Thyroid gland (tissue), 4 donors: ENCODE results near the gene TWF2. TPM values are rescaled to one million over a fixed set of nuclear protein-coding genes. Genes with fewer than 3 reads are reported as not detected.

Experiments
- DNase-seq, 2 donors: peaks; one replicate each; pipeline ENCODE4 v3.0.0-alpha.2; 2019
- H3K27ac ChIP-seq, 3 donors: fragments of 200-600 bp; sonication (generic); 1 replicate in 2 of 3; 2 replicates in 1 of 3; pipeline ENCODE4 v1.5.1; 2016 to 2019; ENCODE audit warnings: mild to moderate bottlenecking in 1 of 3, moderate library complexity in 1 of 3
- H3K27me3 ChIP-seq: fragments of 200-600 bp; sonication (generic); one replicate; pipeline ENCODE4 v1.5.1; 2019
- H3K36me3 ChIP-seq, 2 donors: fragments of 200-600 bp; sonication (generic); one replicate each; pipeline ENCODE4 v1.5.1; 2016 to 2019
- H3K4me1 ChIP-seq, 2 donors: fragments of 200-600 bp; sonication (generic); one replicate each; pipeline ENCODE4 v1.5.1; 2017 to 2019
- H3K4me3 ChIP-seq, 3 donors: fragments of 200-600 bp; sonication (generic); replicated peaks in 1 of 3; 1 replicate in 2 of 3; 2 replicates in 1 of 3; pipeline ENCODE4 v1.5.1; 2016; ENCODE audit warnings: mild to moderate bottlenecking in 1 of 3
- H3K9me3 ChIP-seq: fragments of 200-600 bp; sonication (generic); one replicate; pipeline ENCODE4 v1.5.1; 2017
- POLR2A ChIP-seq, 2 donors: fragments of 450-650 bp; IDR thresholded peaks; one replicate each; pipeline ENCODE4 v1.6.1; 2017; ENCODE audit warnings: antibody characterized with exemption in 2 of 2, mild to moderate bottlenecking in 2 of 2, moderate library complexity in 1 of 2
- WGBS, 2 donors: methylation state at CpG; one replicate each; pipeline ENCODE4 v1.1.5; 2017; 5-methylcytosine and 5-hydroxymethylcytosine counted together
- intact Hi-C: fragments of 100-400 bp; cut with DNase I; formaldehyde crosslinking; loops from one replicate; pipeline ENCODE4 v1.15.1; 2023
- total RNA-seq, 4 donors: library from RNA; depleted of rRNA; stranded (reverse); fragments of >200 nt; gene quantifications; one replicate each; pipeline ENCODE4 v1.2.3, GENCODE V29; 2016
- TF ChIP-seq, protein P1 (sequence below), 6 experiments: fragments of 200-600 bp in 3 of 6; fragments of 450-650 bp in 3 of 6; sonication (generic) in 3 of 6; IDR thresholded peaks; one replicate each; pipeline ENCODE4 v1.5.1; 2016 to 2019; ENCODE audit warnings: antibody characterized with exemption in 6 of 6, mild to moderate bottlenecking in 2 of 6, inconsistent platforms in 1 of 6, moderate library complexity in 1 of 6

The TWF2 gene
- total RNA-seq, 4 donors from 2014 or later: 28.3 to 61.1 (median 50.4) TPM

DNA sequence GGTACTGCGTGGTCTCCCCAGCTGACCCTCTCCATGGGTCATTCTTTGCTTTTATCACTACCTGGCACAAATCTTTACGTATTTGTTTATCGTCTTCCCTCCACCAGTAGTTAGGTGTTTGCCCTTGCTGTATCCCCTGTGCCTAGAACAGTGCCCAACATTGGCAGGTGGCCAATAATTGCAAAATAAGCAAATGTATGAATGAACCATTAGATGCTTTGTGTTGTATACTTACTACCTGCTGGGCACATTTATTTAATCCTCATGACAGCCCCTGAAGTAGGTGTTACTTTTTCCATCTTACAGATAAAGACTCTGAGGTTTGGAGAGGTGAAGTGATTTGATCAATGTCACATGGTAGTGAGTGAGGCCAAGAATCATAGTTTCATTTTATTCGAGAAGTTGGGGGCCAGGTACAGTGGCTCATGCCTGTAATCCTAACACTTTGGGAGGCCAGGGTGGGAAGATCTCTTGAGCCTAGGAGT is 2.0 kb upstream of the TWF2 start:
- Histone ChIP-seq H3K4me3 (no peak overlapping the region), H3K27me3 (no peaks in the 10 kb centered on the region), H3K9me3 (no peaks in the 10 kb centered on the region), H3K4me1 (peaks cover 24 to 49% of the 10 kb centered on the region in 2 donors), H3K36me3 (no peaks in the 10 kb centered on the region), H3K27ac (peak overlapping the region in 1 of 3 donors; percentile 72)
- TF ChIP-seq, protein P1, sequence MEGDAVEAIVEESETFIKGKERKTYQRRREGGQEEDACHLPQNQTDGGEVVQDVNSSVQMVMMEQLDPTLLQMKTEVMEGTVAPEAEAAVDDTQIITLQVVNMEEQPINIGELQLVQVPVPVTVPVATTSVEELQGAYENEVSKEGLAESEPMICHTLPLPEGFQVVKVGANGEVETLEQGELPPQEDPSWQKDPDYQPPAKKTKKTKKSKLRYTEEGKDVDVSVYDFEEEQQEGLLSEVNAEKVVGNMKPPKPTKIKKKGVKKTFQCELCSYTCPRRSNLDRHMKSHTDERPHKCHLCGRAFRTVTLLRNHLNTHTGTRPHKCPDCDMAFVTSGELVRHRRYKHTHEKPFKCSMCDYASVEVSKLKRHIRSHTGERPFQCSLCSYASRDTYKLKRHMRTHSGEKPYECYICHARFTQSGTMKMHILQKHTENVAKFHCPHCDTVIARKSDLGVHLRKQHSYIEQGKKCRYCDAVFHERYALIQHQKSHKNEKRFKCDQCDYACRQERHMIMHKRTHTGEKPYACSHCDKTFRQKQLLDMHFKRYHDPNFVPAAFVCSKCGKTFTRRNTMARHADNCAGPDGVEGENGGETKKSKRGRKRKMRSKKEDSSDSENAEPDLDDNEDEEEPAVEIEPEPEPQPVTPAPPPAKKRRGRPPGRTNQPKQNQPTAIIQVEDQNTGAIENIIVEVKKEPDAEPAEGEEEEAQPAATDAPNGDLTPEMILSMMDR (IDR thresholded peaks at IDR 0.05): no peak
- no peak for TF ChIP-seq POLR2A (IDR thresholded peaks at IDR 0.05)
- no peak for DNase-seq
- intact Hi-C loops: no loop called here
- 89 to 91% methylated on average over 4 of the region's 4 CpGs for WGBS, 2 donors

DNA sequence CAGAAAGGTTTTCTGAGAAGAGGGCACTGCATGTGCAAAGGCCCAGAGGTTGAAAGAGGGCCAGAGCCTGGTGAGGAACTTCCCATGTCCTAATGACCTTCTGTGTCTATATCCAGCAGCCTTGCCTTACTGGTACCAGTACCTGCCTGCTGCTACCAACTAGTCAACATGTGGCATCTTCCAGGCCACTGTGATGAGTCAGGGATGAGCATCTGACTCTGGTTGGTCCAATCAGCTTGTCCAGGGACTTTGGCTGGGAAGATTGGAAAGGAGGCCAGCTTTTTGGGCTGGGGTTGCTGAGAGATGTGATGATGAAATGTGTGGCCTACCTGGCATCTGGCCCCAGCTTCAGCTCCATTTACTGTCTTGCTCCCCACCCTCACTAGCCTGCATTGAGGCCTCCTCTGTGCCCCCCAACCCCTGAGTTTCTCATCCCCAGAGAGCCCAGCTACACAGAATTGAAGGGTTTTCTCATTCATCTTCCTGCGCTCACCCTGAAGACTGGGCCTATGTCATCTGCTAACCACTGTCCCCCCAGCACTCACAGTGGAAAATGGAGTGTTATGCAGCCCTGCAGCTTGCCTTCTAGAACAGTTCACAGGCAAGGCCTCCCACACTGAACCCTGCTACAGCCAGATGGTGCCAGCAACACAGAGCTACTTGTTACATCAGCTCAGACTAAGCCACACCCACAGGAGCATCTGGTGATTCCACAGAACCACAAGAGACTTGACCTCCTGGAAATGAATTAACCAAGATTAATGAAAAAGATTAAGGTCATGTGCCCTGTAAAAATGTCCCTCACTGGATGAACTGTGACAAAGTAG is 1.3 kb upstream of the TWF2 start:
- no peaks in the 10 kb centered on the region for H3K9me3 ChIP-seq
- no peaks in the 10 kb centered on the region for H3K36me3 ChIP-seq
- H3K4me3 ChIP-seq: no peak overlapping the region
- peak overlapping the region in 2 of 3 donors; percentile 72 to 84 for H3K27ac ChIP-seq
- intact Hi-C loops: no loop called here
- DNase-seq: peak in 1 of 2 donors; percentile 42
- no peak for TF ChIP-seq POLR2A (IDR thresholded peaks at IDR 0.05)
- TF ChIP-seq, protein P1 (IDR thresholded peaks at IDR 0.05): no peak
- peaks cover 24 to 48% of the 10 kb centered on the region in 2 donors for H3K4me1 ChIP-seq
- H3K27me3 ChIP-seq: no peaks in the 10 kb centered on the region
- WGBS, 2 donors: 94 to 100% methylated on average over 1 of the region's 1 CpG

DNA sequence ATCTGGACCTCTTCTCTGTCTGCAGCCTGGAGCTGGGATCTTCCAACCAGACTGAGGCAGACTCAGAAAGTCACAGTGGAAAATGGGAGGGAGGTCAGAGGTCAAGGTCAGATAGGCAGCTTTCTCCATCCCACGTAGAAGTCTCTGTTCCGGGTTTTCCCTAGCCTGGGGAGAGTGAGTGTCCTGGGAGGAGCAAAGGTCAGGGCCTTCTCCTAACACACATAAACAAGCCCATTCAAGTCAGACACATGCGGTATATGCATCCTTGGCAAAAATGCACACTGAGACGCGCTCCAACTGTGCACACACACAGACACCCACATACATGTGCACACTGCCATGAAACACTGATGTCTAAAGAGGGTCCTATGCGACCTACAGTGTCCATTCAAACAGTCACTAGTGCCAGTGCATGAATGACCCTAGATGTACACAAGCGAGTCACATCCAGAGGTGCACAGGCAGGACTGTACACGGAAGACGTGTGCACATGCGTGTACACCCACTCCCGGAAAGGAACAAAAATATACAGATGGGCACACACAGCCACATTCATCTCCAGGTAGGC is 681 bp downstream of the TWF2 start:
- Histone ChIP-seq H3K4me3 (peak overlapping the region; percentile 86 to 97 (median 93)), H3K9me3 (no peaks in the 10 kb centered on the region), H3K27ac (peak overlapping the region; percentile 68 to 90 (median 84)), H3K4me1 (peaks cover 24 to 37% of the 10 kb centered on the region in 2 donors), H3K27me3 (no peaks in the 10 kb centered on the region), H3K36me3 (no peaks in the 10 kb centered on the region)
- no peak for DNase-seq
- intact Hi-C loops: loop anchor here (5.0 to 10.0 kb wide), 3 partner anchors 39 to 167 kb away; partner anchors contain the start of gene WDR82
- TF ChIP-seq POLR2A (IDR thresholded peaks at IDR 0.05): no peak
- TF ChIP-seq, protein P1 (IDR thresholded peaks at IDR 0.05): no peak
- 27 to 32% methylated on average over 9 to 11 of the region's 11 CpGs for WGBS, 2 donors

DNA sequence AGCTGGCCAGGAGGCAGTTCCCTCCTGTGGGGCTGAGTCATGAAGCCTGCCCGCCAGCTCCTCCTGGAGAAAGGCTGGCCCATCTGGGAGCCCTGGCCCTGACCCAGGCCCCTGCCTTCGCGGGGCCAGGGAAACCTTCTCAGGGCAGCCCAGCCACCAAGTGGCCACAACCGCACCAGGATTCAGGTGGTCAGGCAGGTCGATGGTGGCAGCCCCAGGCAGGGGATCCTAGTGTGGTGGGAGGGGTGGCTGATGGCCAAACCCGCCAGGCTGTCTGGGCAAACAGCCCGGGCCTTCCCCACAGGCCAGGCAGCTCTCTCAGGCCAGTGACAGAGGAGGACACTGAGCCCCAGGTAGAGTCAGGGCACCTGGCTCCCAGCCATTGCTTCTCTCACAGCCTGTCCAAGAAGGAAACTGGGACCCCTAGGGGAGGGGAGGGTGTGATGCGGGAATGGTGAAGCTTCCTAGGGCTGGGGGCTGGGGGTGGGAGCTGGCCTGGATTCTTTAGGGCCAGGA is 1.2 kb downstream of the TWF2 start:
- Histone ChIP-seq H3K4me3 (peak overlapping the region in 1 of 3 donors; percentile 97), H3K36me3 (no peaks in the 10 kb centered on the region), H3K27me3 (no peaks in the 10 kb centered on the region), H3K9me3 (no peaks in the 10 kb centered on the region), H3K4me1 (peaks cover 24 to 37% of the 10 kb centered on the region in 2 donors), H3K27ac (peak overlapping the region; percentile 68 to 90 (median 84))
- 13 to 50% methylated on average over 1 of the region's 8 CpGs for WGBS, 2 donors
- peak; percentile 84 to 86 for DNase-seq
- intact Hi-C loops: loop anchor here (5.0 to 10.0 kb wide), 3 partner anchors 40 to 167 kb away; partner anchors contain the start of gene WDR82
- TF ChIP-seq, protein P1 (IDR thresholded peaks at IDR 0.05): peak in 2 of 6 experiments; percentile 15 to 18
- TF ChIP-seq POLR2A (IDR thresholded peaks at IDR 0.05): no peak
